ENCODE results near the gene CARD19.
A peak's percentile ranks its signal among the peaks of the same experiment; 100 is the strongest.

Gene CARD19

GRCh38 chr9:93121316-93122241 is 25.6 kb downstream of the CARD19 start:
- DNase-seq: no peak

GRCh38 chr9:93122721-93123221 is 26.8 kb downstream of the CARD19 start:
- no peak for DNase-seq

GRCh38 chr9:93123561-93124283 is 27.7 kb downstream of the CARD19 start:
- no peak for DNase-seq

GRCh38 chr9:93124793-93125192 is 28.8 kb downstream of the CARD19 start:
- no peak for DNase-seq

GRCh38 chr9:93125331-93125894 is 29.4 kb downstream of the CARD19 start:
- no peak for DNase-seq

- peak; percentile 19 for DNase-seq
Observed at GRCh38 chr9:93126151-93126781, 30.2 kb downstream of the CARD19 start.

- peak; percentile 40 for DNase-seq
Observed at GRCh38 chr9:93126825-93127368, 30.9 kb downstream of the CARD19 start.

GRCh38 chr9:93127395-93127911 is 31.4 kb downstream of the CARD19 start:
- no peak for DNase-seq

- no peak for DNase-seq
Observed at GRCh38 chr9:93128011-93128714, 32.1 kb downstream of the CARD19 start.

GRCh38 chr9:93128715-93129224 is 32.8 kb downstream of the CARD19 start:
- no peak for DNase-seq

- no peak for DNase-seq
Observed at GRCh38 chr9:93129286-93129685, 33.3 kb downstream of the CARD19 start.

- no peak for DNase-seq
Observed at GRCh38 chr9:93129691-93130500, 33.9 kb downstream of the CARD19 start.

GRCh38 chr9:93130861-93131481 is 35.0 kb downstream of the CARD19 start:
- no peak for DNase-seq

GRCh38 chr9:93131599-93132286 is 35.7 kb downstream of the CARD19 start:
- no peak for DNase-seq

- DNase-seq: no peak
Observed at GRCh38 chr9:93132287-93132927, 36.4 kb downstream of the CARD19 start.

GRCh38 chr9:93132946-93133680 is 37.1 kb downstream of the CARD19 start:
- no peak for DNase-seq

- DNase-seq: no peak
Observed at GRCh38 chr9:93133681-93134014, 37.6 kb downstream of the CARD19 start.

- DNase-seq: peak; percentile 57
Observed at GRCh38 chr9:93134015-93134739, 38.2 kb downstream of the CARD19 start, which contains the start of gene NINJ1. Gene NINJ1, minus strand, starts transcription at chr9:93134251. Its CDS starts 34 bp downstream, at chr9:93134217.

All from NCI-H2171 treated with DMSO at 0.1 percent for 48 hours (cell line).